Measurements from ENCODE around the gene SEMA3C.

The SEMA3C gene

GRCh38 chr7:80804589-80804988 lies 114.3 kb downstream of the SEMA3C start:
- FAIRE-seq (no peak), DNase-seq (ENCODE audit: insufficient read length, low spot score) (no peak)
- TF ChIP-seq POU2F2 (IDR thresholded peaks at IDR 0.05; ENCODE audit: low read depth, low read length): no peak
- TF ChIP-seq POLR2AphosphoS5 (IDR thresholded peaks at IDR 0.05; ENCODE audit: low read depth, low read length): no peak
- TF ChIP-seq POLR2A (IDR thresholded peaks at IDR 0.05; ENCODE audit: low read depth, low read length): no peak
- no peak for TF ChIP-seq SPI1 (IDR thresholded peaks at IDR 0.05; ENCODE audit: low read depth, low read length)
- TF ChIP-seq TAF1 (IDR thresholded peaks at IDR 0.05; ENCODE audit: low read depth, low read length): no peak
- TF ChIP-seq PAX5 (IDR thresholded peaks at IDR 0.05; ENCODE audit: insufficient read depth, low read length, severe bottlenecking): no peak

GRCh38 chr7:80802527-80802926 lies 116.3 kb downstream of the SEMA3C start:
- DNase-seq (ENCODE audit: insufficient read length, low spot score) (no peak), FAIRE-seq (no peak)
- TF ChIP-seq PAX5 (IDR thresholded peaks at IDR 0.05; ENCODE audit: insufficient read depth, low read length, severe bottlenecking) (no peak), SPI1 (IDR thresholded peaks at IDR 0.05; ENCODE audit: low read depth, low read length) (no peak), POLR2AphosphoS5 (IDR thresholded peaks at IDR 0.05; ENCODE audit: low read depth, low read length) (no peak), POLR2A (IDR thresholded peaks at IDR 0.05; ENCODE audit: low read depth, low read length) (no peak)

- FAIRE-seq (no peak), DNase-seq (ENCODE audit: insufficient read length, low spot score) (no peak)
- no peak for TF ChIP-seq POLR2A (IDR thresholded peaks at IDR 0.05; ENCODE audit: low read depth, low read length)
- no peak for TF ChIP-seq TAF1 (IDR thresholded peaks at IDR 0.05; ENCODE audit: low read depth, low read length)
- TF ChIP-seq POU2F2 (IDR thresholded peaks at IDR 0.05; ENCODE audit: low read depth, low read length): no peak
- TF ChIP-seq POLR2AphosphoS5 (IDR thresholded peaks at IDR 0.05; ENCODE audit: low read depth, low read length): no peak
- no peak for TF ChIP-seq PAX5 (IDR thresholded peaks at IDR 0.05; ENCODE audit: insufficient read depth, low read length, severe bottlenecking)
- no peak for TF ChIP-seq SPI1 (IDR thresholded peaks at IDR 0.05; ENCODE audit: low read depth, low read length)
These were observed 123.9 kb downstream of the SEMA3C start for GRCh38 chr7:80794631-80795573.

GRCh38 chr7:80791509-80791929 lies 127.3 kb downstream of the SEMA3C start:
- DNase-seq (ENCODE audit: insufficient read length, low spot score) (no peak), FAIRE-seq (no peak)
- TF ChIP-seq TAF1 (IDR thresholded peaks at IDR 0.05; ENCODE audit: low read depth, low read length): no peak
- no peak for TF ChIP-seq PAX5 (IDR thresholded peaks at IDR 0.05; ENCODE audit: insufficient read depth, low read length, severe bottlenecking)
- TF ChIP-seq POU2F2 (IDR thresholded peaks at IDR 0.05; ENCODE audit: low read depth, low read length): no peak
- no peak for TF ChIP-seq POLR2A (IDR thresholded peaks at IDR 0.05; ENCODE audit: low read depth, low read length)
- no peak for TF ChIP-seq SPI1 (IDR thresholded peaks at IDR 0.05; ENCODE audit: low read depth, low read length)
- no peak for TF ChIP-seq POLR2AphosphoS5 (IDR thresholded peaks at IDR 0.05; ENCODE audit: low read depth, low read length)

- FAIRE-seq: no peak
These were observed 128.0 kb downstream of the SEMA3C start for GRCh38 chr7:80790877-80791276.

GRCh38 chr7:80787721-80788120 lies 131.1 kb downstream of the SEMA3C start:
- FAIRE-seq: no peak
- no peak for DNase-seq (ENCODE audit: insufficient read length, low spot score)
- TF ChIP-seq TAF1 (IDR thresholded peaks at IDR 0.05; ENCODE audit: low read depth, low read length): no peak
- no peak for TF ChIP-seq POLR2A (IDR thresholded peaks at IDR 0.05; ENCODE audit: low read depth, low read length)
- no peak for TF ChIP-seq POLR2AphosphoS5 (IDR thresholded peaks at IDR 0.05; ENCODE audit: low read depth, low read length)
- no peak for TF ChIP-seq SPI1 (IDR thresholded peaks at IDR 0.05; ENCODE audit: low read depth, low read length)
- no peak for TF ChIP-seq PAX5 (IDR thresholded peaks at IDR 0.05; ENCODE audit: insufficient read depth, low read length, severe bottlenecking)
- no peak for TF ChIP-seq POU2F2 (IDR thresholded peaks at IDR 0.05; ENCODE audit: low read depth, low read length)

More at GRCh38 chr7:80790877-80791276, 128.0 kb downstream of the SEMA3C start:
- no peak for TF ChIP-seq TAF1 (IDR thresholded peaks at IDR 0.05; ENCODE audit: low read depth, low read length)
- no peak for TF ChIP-seq PAX5 (IDR thresholded peaks at IDR 0.05; ENCODE audit: insufficient read depth, low read length, severe bottlenecking)
- no peak for TF ChIP-seq SPI1 (IDR thresholded peaks at IDR 0.05; ENCODE audit: low read depth, low read length)
- DNase-seq (ENCODE audit: insufficient read length, low spot score): no peak

GRCh38 chr7:80785961-80786536 lies 132.8 kb downstream of the SEMA3C start:
- FAIRE-seq (no peak), DNase-seq (ENCODE audit: insufficient read length, low spot score) (no peak)
- TF ChIP-seq PAX5 (IDR thresholded peaks at IDR 0.05; ENCODE audit: insufficient read depth, low read length, severe bottlenecking) (no peak), POLR2AphosphoS5 (IDR thresholded peaks at IDR 0.05; ENCODE audit: low read depth, low read length) (no peak), SPI1 (IDR thresholded peaks at IDR 0.05; ENCODE audit: low read depth, low read length) (no peak), TAF1 (IDR thresholded peaks at IDR 0.05; ENCODE audit: low read depth, low read length) (no peak), POU2F2 (IDR thresholded peaks at IDR 0.05; ENCODE audit: low read depth, low read length) (no peak), POLR2A (IDR thresholded peaks at IDR 0.05; ENCODE audit: low read depth, low read length) (no peak)

- TF ChIP-seq SPI1 (IDR thresholded peaks at IDR 0.05; ENCODE audit: low read depth, low read length) (no peak), POU2F2 (IDR thresholded peaks at IDR 0.05; ENCODE audit: low read depth, low read length) (no peak), POLR2A (IDR thresholded peaks at IDR 0.05; ENCODE audit: low read depth, low read length) (no peak), POLR2AphosphoS5 (IDR thresholded peaks at IDR 0.05; ENCODE audit: low read depth, low read length) (no peak), PAX5 (IDR thresholded peaks at IDR 0.05; ENCODE audit: insufficient read depth, low read length, severe bottlenecking) (no peak), TAF1 (IDR thresholded peaks at IDR 0.05; ENCODE audit: low read depth, low read length) (no peak)
- no peak for FAIRE-seq
These were observed 133.6 kb downstream of the SEMA3C start for GRCh38 chr7:80785276-80785675.

GRCh38 chr7:80783678-80784327 lies 135.0 kb downstream of the SEMA3C start:
- FAIRE-seq (no peak), DNase-seq (ENCODE audit: insufficient read length, low spot score) (no peak)
- TF ChIP-seq POU2F2 (IDR thresholded peaks at IDR 0.05; ENCODE audit: low read depth, low read length): no peak
- TF ChIP-seq PAX5 (IDR thresholded peaks at IDR 0.05; ENCODE audit: insufficient read depth, low read length, severe bottlenecking): no peak
- TF ChIP-seq SPI1 (IDR thresholded peaks at IDR 0.05; ENCODE audit: low read depth, low read length): no peak
- TF ChIP-seq TAF1 (IDR thresholded peaks at IDR 0.05; ENCODE audit: low read depth, low read length): no peak

More at GRCh38 chr7:80785276-80785675, 133.6 kb downstream of the SEMA3C start:
- DNase-seq (ENCODE audit: insufficient read length, low spot score): no peak
